H4 (cell line): ENCODE results near the gene ALDH1B1. TPM values are rescaled to one million over a fixed set of nuclear protein-coding genes. Genes with fewer than 3 reads are reported as not detected.
A peak's percentile ranks its signal among the peaks of the same experiment; 100 is the strongest.
"Not testable (repeated sequence)": the region's sequence is repeated elsewhere in the genome, so short reads cannot be mapped to it uniquely, and the experiment has no call there.

Experiments used
- DNase-seq: peaks from one replicate; pipeline ENCODE4 v3.0.0-alpha.2; 2015; ENCODE audit warnings: low spot score
- total RNA-seq: library from RNA; depleted of rRNA; stranded (reverse); fragments of >200 nt; shearing (Covaris generic); gene quantifications from 2 replicates; pipeline ENCODE4 v1.2.3, GENCODE V29; 2014

Gene ALDH1B1
- total RNA-seq, 1 experiment from 2014 or later: 29.5 TPM

GRCh38 chr9:38361473-38361850, 31.0 kb upstream of the ALDH1B1 start:
- DNase-seq: no peak

- DNase-seq: peak; percentile 76
Observed at GRCh38 chr9:38362852-38363588, 29.5 kb upstream of the ALDH1B1 start.

- no peak for DNase-seq
Observed at GRCh38 chr9:38363589-38363925, 28.9 kb upstream of the ALDH1B1 start.

- no peak for DNase-seq
Observed at GRCh38 chr9:38367898-38368297, 24.6 kb upstream of the ALDH1B1 start.

GRCh38 chr9:38368731-38369130, 23.8 kb upstream of the ALDH1B1 start:
- DNase-seq: no peak

GRCh38 chr9:38370176-38370575, 22.3 kb upstream of the ALDH1B1 start:
- no peak for DNase-seq

GRCh38 chr9:38371495-38371894, 21.0 kb upstream of the ALDH1B1 start:
- peak; percentile 35 for DNase-seq

- no peak for DNase-seq
Observed at GRCh38 chr9:38372762-38373619, 19.5 kb upstream of the ALDH1B1 start.

- DNase-seq: no peak
Observed at GRCh38 chr9:38373679-38374078, 18.8 kb upstream of the ALDH1B1 start.

GRCh38 chr9:38374847-38375571, 17.5 kb upstream of the ALDH1B1 start:
- no peak for DNase-seq

GRCh38 chr9:38375572-38375963, 16.9 kb upstream of the ALDH1B1 start:
- DNase-seq: no peak

- DNase-seq: no peak
Observed at GRCh38 chr9:38376021-38376670, 16.4 kb upstream of the ALDH1B1 start.

GRCh38 chr9:38377336-38378083, 15.0 kb upstream of the ALDH1B1 start:
- not testable (repeated sequence) for DNase-seq

- no peak for DNase-seq
Observed at GRCh38 chr9:38380230-38380871, 12.2 kb upstream of the ALDH1B1 start.

- DNase-seq: no peak
Observed at GRCh38 chr9:38380872-38381534, 11.5 kb upstream of the ALDH1B1 start.

GRCh38 chr9:38382141-38382540, 10.4 kb upstream of the ALDH1B1 start:
- DNase-seq: no peak

GRCh38 chr9:38384990-38385848, 7.3 kb upstream of the ALDH1B1 start:
- no peak for DNase-seq

- DNase-seq: no peak
Observed at GRCh38 chr9:38385896-38386295, 6.6 kb upstream of the ALDH1B1 start.

GRCh38 chr9:38386319-38386895, 6.1 kb upstream of the ALDH1B1 start:
- no peak for DNase-seq
